ENCODE measurements around the gene TFEB.

TFEB gene

GRCh38 chr6:41674231-41675000 is 61.0 kb downstream of the TFEB start:
- DNase-seq (ENCODE audit: low spot score): no peak

- DNase-seq (ENCODE audit: low spot score): no peak
Observed at GRCh38 chr6:41673704-41674000, 61.8 kb downstream of the TFEB start.

GRCh38 chr6:41672816-41673703 is 62.3 kb downstream of the TFEB start:
- no peak for DNase-seq (ENCODE audit: low spot score)

GRCh38 chr6:41672016-41672415 is 63.4 kb downstream of the TFEB start:
- no peak for DNase-seq (ENCODE audit: low spot score)

GRCh38 chr6:41671376-41671775 is 64.0 kb downstream of the TFEB start:
- DNase-seq (ENCODE audit: low spot score): no peak

- no peak for DNase-seq (ENCODE audit: low spot score)
Observed at GRCh38 chr6:41670703-41671360, 64.6 kb downstream of the TFEB start.

- DNase-seq (ENCODE audit: low spot score): no peak
Observed at GRCh38 chr6:41668968-41669367, 66.4 kb downstream of the TFEB start.

- no peak for DNase-seq (ENCODE audit: low spot score)
Observed at GRCh38 chr6:41667195-41667594, 68.2 kb downstream of the TFEB start.

GRCh38 chr6:41664271-41664670 is 71.1 kb downstream of the TFEB start:
- no peak for DNase-seq (ENCODE audit: low spot score)

- no peak for DNase-seq (ENCODE audit: low spot score)
Observed at GRCh38 chr6:41663568-41663967, 71.8 kb downstream of the TFEB start.

- DNase-seq (ENCODE audit: low spot score): no peak
Observed at GRCh38 chr6:41659935-41660334, 75.5 kb downstream of the TFEB start.

- DNase-seq (ENCODE audit: low spot score): no peak
Observed at GRCh38 chr6:41658636-41659035, 76.8 kb downstream of the TFEB start.

- DNase-seq (ENCODE audit: low spot score): no peak
Observed at GRCh38 chr6:41657131-41658094, 78.0 kb downstream of the TFEB start.

- no peak for DNase-seq (ENCODE audit: low spot score)
Observed at GRCh38 chr6:41656002-41656691, 79.3 kb downstream of the TFEB start.

GRCh38 chr6:41655646-41656001 is 79.8 kb downstream of the TFEB start:
- DNase-seq (ENCODE audit: low spot score): no peak

GRCh38 chr6:41655176-41655575 is 80.2 kb downstream of the TFEB start:
- DNase-seq (ENCODE audit: low spot score): no peak

- DNase-seq (ENCODE audit: low spot score): no peak
Observed at GRCh38 chr6:41654698-41655151, 80.7 kb downstream of the TFEB start.

- DNase-seq (ENCODE audit: low spot score): no peak
Observed at GRCh38 chr6:41654151-41654697, 81.2 kb downstream of the TFEB start.

GRCh38 chr6:41653691-41654090 is 81.7 kb downstream of the TFEB start:
- no peak for DNase-seq (ENCODE audit: low spot score)

- no peak for DNase-seq (ENCODE audit: low spot score)
Observed at GRCh38 chr6:41652866-41653652, 82.3 kb downstream of the TFEB start.
